Keratinocyte (primary cell): ENCODE data around the gene CYFIP1. TPM values are rescaled to one million over a fixed set of nuclear protein-coding genes. Genes with fewer than 3 reads are reported as not detected.

ENCODE experiments used
- DNase-seq: peaks from one replicate; pipeline ENCODE4 v3.0.0-alpha.2; 2011; ENCODE audit warnings: low read depth, missing footprints, low spot score
- FAIRE-seq: peaks from 2 replicates; lab custom pipeline; 2011; peaks lifted over from hg19 to GRCh38; lab: Jason Lieb, UNC
- H2AFZ ChIP-seq: 2 replicates; pipeline ENCODE4 v1.6.0; 2012; ENCODE audit warnings: low read length, control low read depth, inconsistent platforms; ENCODE audit not compliant: control insufficient read depth
- H3K27ac ChIP-seq: 2 replicates; pipeline ENCODE4 v1.5.1; 2011; ENCODE audit warnings: low read length; ENCODE audit not compliant: control insufficient read depth, insufficient read depth
- H3K27me3 ChIP-seq: 3 replicates; pipeline ENCODE4 v1.6.0; 2011; ENCODE audit warnings: low read length; ENCODE audit not compliant: control insufficient read depth, insufficient read depth; ENCODE audit errors: extremely low read depth
- H3K36me3 ChIP-seq, 2 experiments: 2 replicates in 1 of 2; 3 replicates in 1 of 2; pipeline ENCODE4 v1.5.1; 2011; ENCODE audit warnings: low read length in 2 of 2, mild to moderate bottlenecking in 1 of 2; ENCODE audit not compliant: control insufficient read depth in 2 of 2, insufficient read depth in 2 of 2; ENCODE audit errors: extremely low read depth in 1 of 2
- H3K4me1 ChIP-seq: 3 replicates; pipeline ENCODE4 v1.5.1; 2011; ENCODE audit warnings: low read length; ENCODE audit not compliant: control insufficient read depth, insufficient read depth; ENCODE audit errors: extremely low read depth
- H3K4me2 ChIP-seq: 3 replicates; pipeline ENCODE4 v1.6.0; 2011; ENCODE audit warnings: low read depth, low read length; ENCODE audit not compliant: control insufficient read depth, insufficient read depth; ENCODE audit errors: extremely low read depth
- H3K4me3 ChIP-seq, 3 experiments: fragments of 200-600 bp in 1 of 3; sonication (generic) in 1 of 3; 2 replicates in 2 of 3; 3 replicates in 1 of 3; pipeline ENCODE4 v1.5.1; 2011 to 2016; ENCODE audit warnings: low read length in 3 of 3, mild to moderate bottlenecking in 3 of 3, control low read depth in 2 of 3, inconsistent platforms in 1 of 3, low read depth in 1 of 3, mixed read lengths in 1 of 3, mixed run types in 1 of 3, moderate library complexity in 1 of 3; ENCODE audit not compliant: control insufficient read depth in 2 of 3, insufficient read depth in 2 of 3; ENCODE audit errors: extremely low read depth in 1 of 3
- H3K79me2 ChIP-seq: 2 replicates; pipeline ENCODE4 v1.6.0; 2012; ENCODE audit warnings: low read length; ENCODE audit not compliant: control insufficient read depth, insufficient read depth
- H3K9ac ChIP-seq: 3 replicates; pipeline ENCODE4 v1.6.0; 2011; ENCODE audit warnings: low read length; ENCODE audit not compliant: control insufficient read depth, insufficient read depth; ENCODE audit errors: extremely low read depth
- H3K9me1 ChIP-seq: 3 replicates; pipeline ENCODE4 v1.6.0; 2011; ENCODE audit warnings: low read length; ENCODE audit not compliant: control insufficient read depth, insufficient read depth; ENCODE audit errors: extremely low read depth
- H3K9me3 ChIP-seq: 2 replicates; pipeline ENCODE4 v1.5.1; 2012; ENCODE audit warnings: low read depth, low read length; ENCODE audit not compliant: control insufficient read depth
- H4K20me1 ChIP-seq: 3 replicates; pipeline ENCODE4 v1.6.0; 2011; ENCODE audit warnings: low read length; ENCODE audit not compliant: control insufficient read depth, insufficient read depth; ENCODE audit errors: extremely low read depth
- EZH2 ChIP-seq: IDR thresholded peaks from one replicate; pipeline ENCODE4 v1.6.1; 2012; ENCODE audit warnings: inconsistent platforms, mild to moderate bottlenecking, low read length, moderate library complexity
- dilution Hi-C: fragments of 300-500 bp; cut with MboI; formaldehyde crosslinking; loops from one replicate; pipeline ENCODE4 v1.7.0; 2020; ENCODE audit warnings: low sequenced_read_pairs; ENCODE audit not compliant: extremely low pct_ligation_motif_present
- polyA plus RNA-seq, 5 experiments: library from polyadenylated mRNA; depleted of rRNA in 3 of 5; stranded (reverse) in 3 of 5; stranded (forward) in 1 of 5; unstranded in 1 of 5; fragments of >200 nt; gene quantifications; 1 replicate in 1 of 5; 2 replicates in 3 of 5; 3 replicates in 1 of 5; pipeline versions ENCODE4 v1.2.1 to v1.2.3, GENCODE V29; 2011 to 2012; ENCODE audit warnings: missing spikeins in 2 of 5, low read depth in 1 of 5, low replicate concordance in 1 of 5
- TF ChIP-seq, protein P1 (sequence below), 3 experiments: IDR thresholded peaks in 1 of 3; conservative IDR thresholded peaks in 1 of 3; optimal IDR thresholded peaks in 1 of 3; 2 replicates in 2 of 3; 3 replicates in 1 of 3; pipeline versions ENCODE3 to v1.5.1; 2011; ENCODE audit warnings: low read length in 3 of 3, mild to moderate bottlenecking in 3 of 3, moderate library complexity in 2 of 3, control low read depth in 1 of 3, inconsistent platforms in 1 of 3; ENCODE audit not compliant: insufficient read depth in 2 of 3; ENCODE audit errors: extremely low read depth in 1 of 3

The CYFIP1 gene
- polyA plus RNA-seq, 1 donor (not counting 4 experiments of a cell fraction or from before 2014, with no cell fraction given), result 72.3 TPM

- no peak for FAIRE-seq
- H3K9me1 ChIP-seq, result no peaks in the 10 kb centered on the region
- H3K27ac ChIP-seq, result no peak overlapping the region
- no peak for DNase-seq
- no peaks in the 10 kb centered on the region for H3K9me3 ChIP-seq
- dilution Hi-C loops, result no loop called here
- no peaks in the 10 kb centered on the region for H3K27me3 ChIP-seq
- no peak overlapping the region for H3K9ac ChIP-seq
- H3K4me1 ChIP-seq, result peaks cover 9% of the 10 kb centered on the region
- H2AFZ ChIP-seq, result no peak overlapping the region
- H3K36me3 ChIP-seq, result no peaks in the 10 kb centered on the region
- TF ChIP-seq EZH2, result no peak
- no peak overlapping the region for H3K4me3 ChIP-seq
- H3K4me2 ChIP-seq, result no peak overlapping the region
- H4K20me1 ChIP-seq, result peaks cover 22% of the 10 kb centered on the region
- peaks cover 90% of the 10 kb centered on the region for H3K79me2 ChIP-seq
These were observed 27.2 kb downstream of the CYFIP1 start for GRCh38 chr15:22952796-22953579.

DNA sequence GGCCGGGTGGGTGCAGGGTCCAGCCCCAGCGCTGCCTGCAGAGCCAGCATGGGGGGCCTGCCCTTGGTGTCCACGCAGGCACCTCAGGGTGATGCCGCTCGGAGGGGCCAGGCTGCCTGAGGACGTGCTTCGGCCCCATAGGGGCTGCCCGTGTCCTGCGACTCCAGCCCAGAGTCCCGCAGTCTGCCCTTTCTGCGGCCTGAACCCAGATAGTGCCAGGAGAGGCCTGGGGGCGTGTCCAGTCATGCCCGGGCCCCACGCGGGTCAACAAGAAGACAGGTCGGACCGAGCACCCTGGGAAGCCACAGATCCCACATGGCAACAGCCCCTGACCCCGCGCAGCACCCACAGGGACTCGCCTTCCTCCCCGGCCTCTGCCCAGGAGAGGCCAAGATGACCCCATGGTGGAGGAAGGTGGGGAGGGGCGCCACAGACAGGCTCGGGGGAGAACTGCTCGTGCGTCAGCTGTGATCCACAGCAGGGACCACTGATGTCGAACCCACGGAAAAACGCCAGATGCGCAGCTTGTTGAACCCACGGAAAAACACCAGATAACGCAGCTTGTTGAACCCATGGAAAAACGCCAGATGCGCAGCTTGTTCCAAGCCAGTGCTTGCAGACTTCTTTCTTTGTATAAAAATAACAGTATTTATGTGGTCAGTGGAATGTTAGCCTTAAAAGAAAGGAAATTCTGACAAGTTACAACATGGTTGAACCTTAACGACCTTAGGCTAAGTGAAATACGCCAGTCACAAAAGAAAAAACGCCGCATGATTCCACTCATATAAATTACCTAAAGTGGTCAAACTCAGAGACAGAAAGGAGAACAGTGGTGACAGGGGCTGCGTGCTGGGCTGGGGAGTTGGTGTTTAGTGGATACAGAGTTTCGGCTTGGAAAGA is 28.5 kb downstream of the CYFIP1 start:
- dilution Hi-C loops, result no loop called here
- no peak for FAIRE-seq
- H3K4me2 ChIP-seq, result no peak overlapping the region
- H3K79me2 ChIP-seq, result peaks cover 92% of the 10 kb centered on the region
- no peak overlapping the region for H2AFZ ChIP-seq
- DNase-seq, result no peak
- H3K4me1 ChIP-seq, result peaks cover 9% of the 10 kb centered on the region
- H3K9me3 ChIP-seq, result no peaks in the 10 kb centered on the region
- no peak overlapping the region for H3K9ac ChIP-seq
- H4K20me1 ChIP-seq, result peaks cover 16% of the 10 kb centered on the region
- no peak overlapping the region for H3K27ac ChIP-seq
- no peaks in the 10 kb centered on the region for H3K36me3 ChIP-seq
- H3K27me3 ChIP-seq, result no peaks in the 10 kb centered on the region
- no peaks in the 10 kb centered on the region for H3K9me1 ChIP-seq
- no peak overlapping the region for H3K4me3 ChIP-seq
- no peak for TF ChIP-seq EZH2
- TF ChIP-seq, protein P1, sequence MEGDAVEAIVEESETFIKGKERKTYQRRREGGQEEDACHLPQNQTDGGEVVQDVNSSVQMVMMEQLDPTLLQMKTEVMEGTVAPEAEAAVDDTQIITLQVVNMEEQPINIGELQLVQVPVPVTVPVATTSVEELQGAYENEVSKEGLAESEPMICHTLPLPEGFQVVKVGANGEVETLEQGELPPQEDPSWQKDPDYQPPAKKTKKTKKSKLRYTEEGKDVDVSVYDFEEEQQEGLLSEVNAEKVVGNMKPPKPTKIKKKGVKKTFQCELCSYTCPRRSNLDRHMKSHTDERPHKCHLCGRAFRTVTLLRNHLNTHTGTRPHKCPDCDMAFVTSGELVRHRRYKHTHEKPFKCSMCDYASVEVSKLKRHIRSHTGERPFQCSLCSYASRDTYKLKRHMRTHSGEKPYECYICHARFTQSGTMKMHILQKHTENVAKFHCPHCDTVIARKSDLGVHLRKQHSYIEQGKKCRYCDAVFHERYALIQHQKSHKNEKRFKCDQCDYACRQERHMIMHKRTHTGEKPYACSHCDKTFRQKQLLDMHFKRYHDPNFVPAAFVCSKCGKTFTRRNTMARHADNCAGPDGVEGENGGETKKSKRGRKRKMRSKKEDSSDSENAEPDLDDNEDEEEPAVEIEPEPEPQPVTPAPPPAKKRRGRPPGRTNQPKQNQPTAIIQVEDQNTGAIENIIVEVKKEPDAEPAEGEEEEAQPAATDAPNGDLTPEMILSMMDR (optimal IDR thresholded peaks at IDR 0.05 in 1 of 3, IDR thresholded peaks at IDR 0.05 in 1 of 3, conservative IDR thresholded peaks at IDR 0.05 in 1 of 3; ENCODE audit: extremely low read depth in 1 of 3, insufficient read depth in 2 of 3, low read length in 3 of 3), result no peak
